HG03460 (cell line): ENCODE measurements around the gene RNF126.
"Not testable (repeated sequence)": the region's sequence is repeated elsewhere in the genome, so short reads cannot be mapped to it uniquely, and the experiment has no call there.

Source experiments
- ATAC-seq: cut with Tn5 transposase; IDR thresholded peaks from one replicate; pipeline ENCODE4 v1.9.1; 2021; ENCODE audit not compliant: unreplicated experiment

The RNF126 gene

GRCh38 chr19:686589-687297 is 23.7 kb upstream of the RNF126 start:
- ATAC-seq = no peak

DNA sequence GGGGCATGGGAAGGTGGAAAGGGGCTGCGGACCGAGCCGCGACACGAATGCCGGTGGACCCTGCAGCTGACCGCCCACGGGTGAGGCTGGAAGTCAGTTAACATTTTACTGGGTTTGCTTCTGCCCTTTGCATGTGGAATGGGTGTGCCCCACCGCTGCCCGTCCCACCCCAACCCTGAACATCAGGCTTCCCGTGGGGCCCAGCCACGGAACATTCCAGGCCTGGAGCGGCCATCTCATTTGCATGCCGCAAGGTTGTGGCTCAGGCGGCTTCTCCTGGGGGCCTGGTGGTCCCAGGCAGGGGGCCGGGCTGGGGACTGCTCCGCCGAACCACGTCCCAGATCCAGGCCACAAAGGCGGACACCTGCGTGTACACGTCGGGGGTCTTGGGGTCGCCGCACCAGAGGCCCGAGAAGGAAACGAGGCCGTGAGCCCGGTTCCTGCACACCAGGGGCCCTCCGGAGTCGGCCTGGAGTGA is 22.5 kb upstream of the RNF126 start:
- ATAC-seq = no peak

- ATAC-seq = no peak
These were observed 19.8 kb upstream of the RNF126 start for GRCh38 chr19:682678-683320.

GRCh38 chr19:681029-682019 is 18.3 kb upstream of the RNF126 start:
- no peak for ATAC-seq

- peak; percentile 60 for ATAC-seq
These were observed 17.4 kb upstream of the RNF126 start for GRCh38 chr19:680287-681028.

GRCh38 chr19:679418-680286 is 16.6 kb upstream of the RNF126 start:
- ATAC-seq = peak; percentile 8

DNA sequence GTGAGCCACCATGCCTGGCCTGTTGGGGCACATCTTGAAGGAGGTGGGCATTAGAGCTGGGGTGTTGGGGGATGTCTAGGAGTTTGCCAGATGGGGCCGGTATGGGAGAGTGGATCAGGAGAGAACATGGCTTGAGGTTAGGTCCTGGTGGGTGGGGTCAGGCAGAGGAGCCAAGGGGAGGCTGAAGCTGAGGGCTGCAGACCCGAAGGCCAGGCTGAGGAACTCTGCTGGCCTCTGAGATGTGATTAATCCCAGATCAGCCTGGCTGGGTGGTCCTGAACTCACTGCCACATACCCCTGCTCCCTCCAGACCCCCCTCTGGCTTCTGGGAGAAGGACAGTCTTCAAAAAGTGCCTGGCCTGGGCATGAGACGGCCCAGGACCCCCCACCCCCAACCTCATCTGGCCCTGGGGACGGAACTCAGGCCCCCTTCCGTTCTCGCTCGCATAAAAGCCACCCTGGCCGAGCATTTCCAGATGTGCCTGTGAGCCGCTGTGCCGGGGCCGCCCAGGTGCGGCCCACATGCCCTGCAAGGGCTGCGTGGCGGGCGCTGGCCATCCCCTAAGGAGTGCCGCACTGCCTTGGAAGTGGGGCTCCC is 15.9 kb upstream of the RNF126 start:
- no peak for ATAC-seq

DNA sequence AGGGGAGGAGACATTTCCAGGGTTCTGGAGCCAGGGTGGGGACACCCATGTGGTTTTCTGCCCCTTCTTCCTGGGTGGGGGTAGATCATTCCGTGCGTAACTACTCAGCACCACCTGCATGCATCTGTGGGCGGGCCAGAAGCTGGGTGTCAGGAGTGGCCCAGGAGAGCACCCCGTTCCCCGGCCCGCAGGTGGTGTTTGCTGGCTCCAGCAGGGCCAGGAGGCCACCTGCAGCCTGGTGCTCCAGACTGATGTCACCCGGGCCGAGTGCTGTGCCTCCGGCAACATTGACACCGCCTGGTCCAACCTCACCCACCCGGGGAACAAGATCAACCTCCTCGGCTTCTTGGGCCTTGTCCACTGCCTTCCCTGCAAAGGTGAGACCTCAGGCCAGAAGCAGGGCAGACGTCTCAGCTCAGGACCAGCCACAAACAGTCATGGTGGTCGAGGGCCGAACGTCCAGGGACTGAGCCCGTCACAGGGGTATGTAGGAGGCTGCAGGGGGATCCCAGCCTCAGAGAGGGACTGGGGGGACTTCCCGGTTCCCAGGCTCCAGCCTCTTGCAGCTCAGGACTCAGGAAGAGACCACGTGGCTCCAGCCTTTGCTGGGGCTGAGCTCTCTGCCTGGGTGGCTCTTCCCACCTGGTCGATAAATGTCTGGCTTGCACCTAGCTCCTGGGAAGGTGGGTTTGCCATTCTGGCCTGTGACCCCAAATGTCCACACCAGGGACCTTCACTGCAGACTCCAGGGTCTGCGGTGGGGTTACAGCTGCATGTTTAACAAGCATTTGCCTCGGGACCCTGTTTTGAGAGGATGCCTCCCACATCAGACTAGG is 14.8 kb upstream of the RNF126 start:
- ATAC-seq = no peak

DNA sequence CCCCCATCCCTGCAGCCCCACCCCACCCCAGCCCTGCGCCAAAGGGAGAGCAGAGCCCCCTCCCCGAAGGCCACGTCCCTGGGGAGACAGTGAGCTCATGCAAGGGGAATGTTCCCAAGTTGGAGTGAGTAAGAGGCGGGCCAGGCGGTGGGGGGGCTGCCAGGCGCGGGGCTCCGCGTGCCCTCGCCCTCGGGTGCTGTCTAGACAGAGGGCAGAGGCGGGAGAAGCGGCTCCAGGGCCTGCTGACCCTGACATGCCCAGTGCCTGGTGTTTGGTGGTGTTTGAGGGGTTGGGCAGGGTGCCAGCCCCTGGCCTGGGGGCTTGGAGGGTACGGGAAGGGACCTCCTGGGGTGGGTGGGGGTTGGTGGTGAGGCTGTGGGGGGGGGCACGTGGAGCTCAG is 14.2 kb upstream of the RNF126 start:
- no peak for ATAC-seq

DNA sequence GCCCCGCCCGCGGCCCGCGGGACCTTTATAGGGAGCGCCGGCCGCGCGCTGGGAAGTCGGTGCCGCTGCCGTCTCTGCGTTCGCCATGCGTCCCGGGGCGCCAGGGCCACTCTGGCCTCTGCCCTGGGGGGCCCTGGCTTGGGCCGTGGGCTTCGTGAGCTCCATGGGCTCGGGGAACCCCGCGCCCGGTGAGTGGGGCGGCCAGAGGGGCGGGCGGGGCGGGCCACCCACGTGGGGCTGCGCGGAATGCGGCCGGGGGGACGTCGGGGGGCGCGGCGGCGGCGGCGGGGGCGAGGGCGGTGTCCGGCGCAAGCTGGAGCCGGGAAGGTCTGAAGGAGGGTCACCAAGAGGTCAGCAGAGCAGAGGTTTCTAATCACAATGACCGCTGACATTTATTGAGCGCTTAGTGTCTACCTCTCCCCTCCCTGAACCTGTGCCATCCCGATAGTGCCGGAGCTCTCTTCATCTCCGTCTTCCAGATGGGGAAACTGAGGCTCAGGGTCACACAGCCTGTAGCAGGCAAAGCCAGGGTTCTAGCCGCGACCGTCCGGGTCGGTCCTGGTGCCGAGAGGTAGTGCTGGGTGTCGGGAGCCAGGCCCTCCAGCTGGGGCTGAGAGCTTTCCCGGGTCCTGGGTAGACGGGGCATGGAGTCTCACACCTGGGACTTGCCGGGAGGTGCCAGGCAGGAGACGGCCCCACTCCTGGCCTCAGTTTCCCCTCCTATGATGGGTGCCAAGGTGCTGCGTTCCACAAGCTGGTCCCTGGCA is 13.5 kb upstream of the RNF126 start, which contains the start of gene FSTL3:
TSS of gene FSTL3 (plus strand) at position 54 of the 767 bp plus-strand sequence. CDS start at position 86, 32 bp downstream.
- no peak for ATAC-seq

GRCh38 chr19:676007-676338 is 13.0 kb upstream of the RNF126 start:
- ATAC-seq = no peak

- ATAC-seq = no peak
These were observed 11.5 kb upstream of the RNF126 start for GRCh38 chr19:674282-675151.

GRCh38 chr19:670609-671075 is 7.6 kb upstream of the RNF126 start:
- ATAC-seq = no peak

DNA sequence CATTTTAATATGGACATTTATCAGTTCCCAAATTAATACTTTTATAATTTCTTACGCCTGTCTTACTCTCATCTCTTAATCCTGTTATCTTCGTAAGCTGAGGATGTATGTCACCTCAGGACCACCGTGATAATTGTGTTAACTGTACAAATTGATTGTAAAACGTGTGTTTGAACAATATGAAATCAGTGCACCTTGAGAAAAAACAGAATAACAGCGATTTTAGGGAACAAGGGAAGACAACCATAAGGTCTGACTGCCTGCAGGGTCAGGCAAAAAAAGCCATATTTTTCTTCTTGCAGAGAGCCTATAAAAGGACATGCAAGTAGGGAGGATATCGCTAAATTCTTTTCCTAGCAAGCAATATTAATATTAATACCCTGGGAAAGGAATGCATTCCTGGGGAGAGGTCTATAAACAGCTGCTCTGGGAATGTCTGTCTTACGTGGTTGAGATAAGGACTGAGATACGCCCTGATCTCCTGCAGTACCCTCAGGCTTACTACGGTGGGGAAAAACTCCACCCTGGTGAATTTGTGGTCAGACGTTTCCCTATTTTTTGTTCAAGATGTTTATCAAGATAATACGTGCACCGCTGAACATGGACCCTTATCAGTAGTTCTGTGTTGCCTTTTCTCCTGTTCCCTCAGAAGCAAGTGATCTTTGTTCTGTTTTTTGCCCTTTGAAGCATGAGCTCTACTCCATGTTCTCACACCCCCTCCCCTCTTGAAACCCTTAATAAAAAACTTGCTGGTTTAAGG is 5.8 kb upstream of the RNF126 start:
- ATAC-seq = not testable (repeated sequence)

DNA sequence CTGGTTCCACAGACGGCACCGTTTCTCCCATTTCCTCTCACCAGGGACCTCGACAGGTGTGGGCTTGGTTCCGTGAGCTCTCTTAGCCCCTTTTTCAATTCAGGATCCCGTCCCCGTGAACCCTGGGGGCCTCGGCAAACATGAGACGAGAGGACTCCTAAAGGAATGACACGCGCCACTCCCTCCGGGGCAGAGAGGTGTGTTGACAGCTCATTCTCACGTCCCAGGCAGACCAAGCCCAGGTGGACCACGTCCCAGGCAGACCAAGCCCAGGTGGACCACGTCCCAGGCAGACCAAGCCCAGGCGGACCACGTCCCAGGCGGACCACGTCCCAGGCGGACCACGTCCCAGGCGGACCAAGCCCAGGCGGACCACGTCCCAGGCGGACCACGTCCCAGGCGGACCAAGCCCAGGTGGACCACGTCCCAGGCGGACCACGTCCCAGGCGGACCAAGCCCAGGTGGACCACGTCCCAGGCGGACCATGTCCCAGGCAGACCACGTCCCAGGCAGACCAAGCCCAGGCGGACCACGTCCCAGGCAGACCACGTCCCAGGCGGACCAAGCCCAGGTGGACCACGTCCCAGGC is 4.1 kb upstream of the RNF126 start:
- ATAC-seq = not testable (repeated sequence)
